Measurements from ENCODE around the gene CAPN3. TPM values are rescaled to one million over a fixed set of nuclear protein-coding genes. Genes with fewer than 3 reads are reported as not detected.

Gene CAPN3
- total and polyA plus RNA-seq, 2 donors (not counting 3 experiments of a cell fraction or from before 2014, with no cell fraction given), result 2.2 to 3.7 TPM

- Histone ChIP-seq H2AFZ (ENCODE audit: low read depth, low read length) (no peak overlapping the region), H3K27me3 (ENCODE audit: control insufficient read depth in 2 of 2, insufficient read depth in 2 of 2, low read length in 2 of 2) (peaks cover 0 to 3% of the 10 kb centered on the region in 2 experiments), H4K20me1 (replicated peaks; ENCODE audit: control insufficient read depth, extremely low read depth, insufficient read depth, low read length) (no peaks in the 10 kb centered on the region), H3K36me3 (ENCODE audit: control insufficient read depth in 2 of 2, extremely low read depth in 1 of 2, insufficient read depth in 2 of 2, low read length in 2 of 2) (no peaks in the 10 kb centered on the region), H3K9ac (replicated peaks; ENCODE audit: extremely low read depth, insufficient read depth, low read length) (no peak overlapping the region), H3K9me3 (replicated peaks; ENCODE audit: control insufficient read depth, insufficient read depth, low read length) (no peaks in the 10 kb centered on the region), H3K4me1 (ENCODE audit: control insufficient read depth, extremely low read depth, insufficient read depth, low read length) (no peaks in the 10 kb centered on the region), H3K4me3 (replicated peaks in 1 of 3; ENCODE audit: insufficient read depth in 1 of 3, low read depth in 1 of 3, low read length in 3 of 3) (no peak overlapping the region), H3K9me1 (replicated peaks; ENCODE audit: control insufficient read depth, extremely low read depth, insufficient read depth, low read length) (no peaks in the 10 kb centered on the region), H3K4me2 (ENCODE audit: insufficient read depth, low read length) (no peak overlapping the region), H3K27ac (ENCODE audit: insufficient read depth, low read depth, low read length) (no peak overlapping the region), H3K79me2 (ENCODE audit: control insufficient read depth, insufficient read depth, low read length) (no peaks in the 10 kb centered on the region)
- CTCF ChIA-PET, result no interaction called here
- DNase-seq (ENCODE audit: low read depth, low spot score), result no peak
- TF ChIP-seq FOS (IDR thresholded peaks at IDR 0.05; ENCODE audit: borderline replicate concordance, insufficient read depth, low read length) (no peak), POLR2AphosphoS5 (IDR thresholded peaks at IDR 0.05; ENCODE audit: insufficient read depth, low read depth, low read length) (no peak), MAX (IDR thresholded peaks at IDR 0.05; ENCODE audit: insufficient read depth, insufficient read length) (no peak), CTCF (IDR thresholded peaks at IDR 0.05; ENCODE audit: extremely low read depth in 1 of 2, insufficient read depth in 1 of 2, low read depth in 1 of 2, low read length in 2 of 2) (no peak), GATA2 (IDR thresholded peaks at IDR 0.05; ENCODE audit: insufficient read depth, insufficient read length, low read depth, low read length) (no peak), MYC (IDR thresholded peaks at IDR 0.05; ENCODE audit: low read depth, low read length) (no peak), POLR2A (IDR thresholded peaks at IDR 0.05; ENCODE audit: low read depth, low read length) (no peak), EZH2 (IDR thresholded peaks at IDR 0.05; ENCODE audit: borderline replicate concordance, low read depth, low read length, severe bottlenecking) (no peak), JUN (IDR thresholded peaks at IDR 0.05; ENCODE audit: borderline replicate concordance, insufficient read depth, insufficient read length, low read depth) (no peak)
- no TSS peak for BruUV-seq (replicated peaks)
- intact Hi-C loops (cut with micrococcal nuclease), result no loop called here
- dilution Hi-C loops (cut with MboI; ENCODE audit: extremely low pct_ligation_motif_present, low sequenced_read_pairs), result no loop called here
- POLR2A ChIA-PET, result no interaction called here
- peak; percentile 26 for FAIRE-seq
Measured at GRCh38 chr15:42371096-42371495, 11.8 kb downstream of the CAPN3 start.

All from endothelial cell of umbilical vein (primary cell).